Gastrocnemius medialis (tissue), 4 donors: ENCODE results near the gene ZNF579.

Experiments
- CTCF ChIP-seq, 5 experiments: fragments of 450-650 bp in 3 of 5; fragments of 200-600 bp in 2 of 5; sonication (generic) in 2 of 5; IDR thresholded peaks in 4 of 5; conservative IDR thresholded peaks in 1 of 5; 1 replicate in 4 of 5; 2 replicates in 1 of 5; pipeline ENCODE4 v1.5.1; 2016 to 2019; ENCODE audit warnings: antibody characterized with exemption in 5 of 5, mild to moderate bottlenecking in 3 of 5, moderate library complexity in 3 of 5
- POLR2A ChIP-seq, 2 donors: fragments of 450-650 bp; IDR thresholded peaks; one replicate each; pipeline ENCODE4 v1.6.1; 2017; ENCODE audit warnings: antibody characterized with exemption in 2 of 2, mild to moderate bottlenecking in 2 of 2, moderate library complexity in 2 of 2

DNA sequence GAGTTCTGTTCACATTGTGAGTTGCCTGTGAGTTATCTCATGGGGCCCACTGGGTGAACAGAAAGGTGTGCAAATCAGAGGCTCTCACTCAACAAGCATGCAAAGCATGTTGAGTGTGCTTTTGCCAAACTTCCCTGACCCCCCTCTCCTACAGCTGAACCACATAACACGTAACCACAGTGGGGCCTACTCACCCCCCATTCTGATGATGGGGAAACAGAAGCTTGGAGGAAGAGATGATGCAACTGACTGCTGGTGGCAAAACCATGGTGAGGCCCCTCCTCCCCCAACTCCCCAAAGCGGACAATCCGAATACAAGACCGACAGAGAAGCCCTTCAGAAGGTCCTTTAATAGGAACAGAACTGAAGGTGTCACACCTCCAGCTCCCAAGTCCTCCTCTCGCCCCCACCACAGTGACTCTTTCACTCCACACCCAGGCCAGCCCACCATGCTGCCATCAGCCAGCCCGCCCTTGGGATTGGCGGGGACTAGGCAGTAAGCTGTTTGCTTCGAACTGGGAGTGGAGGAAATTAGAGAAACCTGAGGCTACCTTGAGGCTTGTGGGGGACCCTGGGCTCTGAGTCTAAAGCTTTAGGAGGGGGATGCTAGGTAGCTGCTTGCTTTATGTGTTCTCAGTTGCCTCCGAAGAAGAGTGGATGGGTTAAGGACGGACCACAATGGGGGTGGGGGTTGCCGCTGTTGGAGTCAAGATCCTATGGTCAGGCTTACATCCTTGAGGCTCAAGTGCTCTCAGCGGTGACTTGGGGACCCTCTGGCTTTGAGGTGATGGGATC lies 40.0 kb upstream of the ZNF579 start:
- no peak for TF ChIP-seq CTCF (IDR thresholded peaks at IDR 0.05 in 4 of 5, conservative IDR thresholded peaks at IDR 0.05 in 1 of 5)
- no peak for TF ChIP-seq POLR2A (IDR thresholded peaks at IDR 0.05)
